Osteocyte (in vitro differentiated cells): ENCODE data around the gene ARSA. TPM values are rescaled to one million over a fixed set of nuclear protein-coding genes. Genes with fewer than 3 reads are reported as not detected.
A peak's percentile ranks its signal among the peaks of the same experiment; 100 is the strongest.
"Not testable (repeated sequence)": the region's sequence is repeated elsewhere in the genome, so short reads cannot be mapped to it uniquely, and the experiment has no call there.

Experiments
- DNase-seq: peaks from one replicate; pipeline ENCODE4 v3.0.0; 2021; ENCODE audit warnings: mixed read lengths; ENCODE audit not compliant: unreplicated experiment; ENCODE audit errors: extremely low spot score
- H3K27ac Mint-ChIP-seq: one replicate; pipeline ENCODE4 v1.8.0; 2021; ENCODE audit warnings: mild to moderate bottlenecking, mixed read lengths; ENCODE audit not compliant: unreplicated experiment
- H3K27me3 Mint-ChIP-seq: one replicate; pipeline ENCODE4 v1.8.0; 2021; ENCODE audit warnings: mixed read lengths; ENCODE audit not compliant: unreplicated experiment
- H3K36me3 Mint-ChIP-seq: one replicate; pipeline ENCODE4 v1.8.0; 2021; ENCODE audit warnings: mixed read lengths; ENCODE audit not compliant: unreplicated experiment
- H3K4me1 Mint-ChIP-seq: one replicate; pipeline ENCODE4 v1.8.0; 2021; ENCODE audit warnings: mixed read lengths; ENCODE audit not compliant: unreplicated experiment
- H3K4me3 Mint-ChIP-seq: one replicate; pipeline ENCODE4 v1.8.0; 2021; ENCODE audit warnings: mild to moderate bottlenecking, moderate library complexity, mixed read lengths; ENCODE audit not compliant: unreplicated experiment
- H3K9me3 Mint-ChIP-seq: one replicate; pipeline ENCODE4 v1.8.0; 2021; ENCODE audit warnings: mixed read lengths; ENCODE audit not compliant: unreplicated experiment
- CTCF ChIP-seq: fragments of 200-600 bp; sonication (generic); IDR thresholded peaks from 2 replicates; pipeline ENCODE4 v1.5.0; 2021; ENCODE audit warnings: antibody characterized with exemption, mild to moderate bottlenecking, moderate library complexity
- total RNA-seq: library from RNA; stranded (reverse); gene quantifications from 2 replicates; pipeline ENCODE4 v1.2.1, GENCODE V29; 2021

ARSA gene
- total RNA-seq, 1 donor from 2014 or later, result 43.5 TPM

- Mint-ChIP-seq H3K9me3 (no peaks in the 10 kb centered on the region), H3K4me3 (no peak overlapping the region), H3K27ac (no peak overlapping the region), H3K27me3 (peaks cover 16% of the 10 kb centered on the region), H3K4me1 (peaks cover 2% of the 10 kb centered on the region), H3K36me3 (no peaks in the 10 kb centered on the region)
- no peak for TF ChIP-seq CTCF
- no peak for DNase-seq
These were observed 16.5 kb downstream of the ARSA start for GRCh38 chr22:50611341-50612060.

GRCh38 chr22:50610581-50610980, 17.4 kb downstream of the ARSA start:
- peaks cover 14% of the 10 kb centered on the region for H3K27me3 Mint-ChIP-seq
- H3K9me3 Mint-ChIP-seq, result no peaks in the 10 kb centered on the region
- H3K4me1 Mint-ChIP-seq, result peaks cover 2% of the 10 kb centered on the region
- no peak for DNase-seq
- H3K36me3 Mint-ChIP-seq, result no peaks in the 10 kb centered on the region
- H3K4me3 Mint-ChIP-seq, result no peak overlapping the region
- TF ChIP-seq CTCF, result no peak
- no peak overlapping the region for H3K27ac Mint-ChIP-seq

GRCh38 chr22:50610041-50610451, 17.9 kb downstream of the ARSA start:
- no peaks in the 10 kb centered on the region for H3K9me3 Mint-ChIP-seq
- DNase-seq, result no peak
- H3K4me1 Mint-ChIP-seq, result peaks cover 2% of the 10 kb centered on the region
- H3K36me3 Mint-ChIP-seq, result no peaks in the 10 kb centered on the region
- H3K27ac Mint-ChIP-seq, result no peak overlapping the region
- no peak overlapping the region for H3K4me3 Mint-ChIP-seq
- peaks cover 10% of the 10 kb centered on the region for H3K27me3 Mint-ChIP-seq
- TF ChIP-seq CTCF, result no peak

- TF ChIP-seq CTCF, result no peak
These were observed 18.4 kb downstream of the ARSA start for GRCh38 chr22:50609599-50609998.

GRCh38 chr22:50608996-50609395, 19.0 kb downstream of the ARSA start:
- no peak overlapping the region for H3K4me3 Mint-ChIP-seq
- no peak overlapping the region for H3K27ac Mint-ChIP-seq
- H3K4me1 Mint-ChIP-seq, result peaks cover 2% of the 10 kb centered on the region
- H3K36me3 Mint-ChIP-seq, result no peaks in the 10 kb centered on the region
- no peak for DNase-seq
- H3K27me3 Mint-ChIP-seq, result peaks cover 5% of the 10 kb centered on the region
- no peaks in the 10 kb centered on the region for H3K9me3 Mint-ChIP-seq
- TF ChIP-seq CTCF, result no peak

More at GRCh38 chr22:50609599-50609998, 18.4 kb downstream of the ARSA start:
- Mint-ChIP-seq H3K4me1 (peaks cover 2% of the 10 kb centered on the region), H3K4me3 (no peak overlapping the region), H3K36me3 (no peaks in the 10 kb centered on the region), H3K9me3 (no peaks in the 10 kb centered on the region), H3K27ac (no peak overlapping the region), H3K27me3 (peaks cover 10% of the 10 kb centered on the region)
- no peak for DNase-seq

GRCh38 chr22:50608058-50608840, 19.7 kb downstream of the ARSA start:
- H3K36me3 Mint-ChIP-seq, H3K27me3 Mint-ChIP-seq, H3K4me3 Mint-ChIP-seq, H3K4me1 Mint-ChIP-seq, H3K27ac Mint-ChIP-seq, H3K9me3 Mint-ChIP-seq: not testable (repeated sequence)
- DNase-seq, result peak; percentile 80
